ENCODE data around the gene SAMD4B. TPM values are rescaled to one million over a fixed set of nuclear protein-coding genes. Genes with fewer than 3 reads are reported as not detected.

Gene SAMD4B
- total RNA-seq, 2 experiments from 2014 or later, result 59.4 to 60.0 TPM

DNA sequence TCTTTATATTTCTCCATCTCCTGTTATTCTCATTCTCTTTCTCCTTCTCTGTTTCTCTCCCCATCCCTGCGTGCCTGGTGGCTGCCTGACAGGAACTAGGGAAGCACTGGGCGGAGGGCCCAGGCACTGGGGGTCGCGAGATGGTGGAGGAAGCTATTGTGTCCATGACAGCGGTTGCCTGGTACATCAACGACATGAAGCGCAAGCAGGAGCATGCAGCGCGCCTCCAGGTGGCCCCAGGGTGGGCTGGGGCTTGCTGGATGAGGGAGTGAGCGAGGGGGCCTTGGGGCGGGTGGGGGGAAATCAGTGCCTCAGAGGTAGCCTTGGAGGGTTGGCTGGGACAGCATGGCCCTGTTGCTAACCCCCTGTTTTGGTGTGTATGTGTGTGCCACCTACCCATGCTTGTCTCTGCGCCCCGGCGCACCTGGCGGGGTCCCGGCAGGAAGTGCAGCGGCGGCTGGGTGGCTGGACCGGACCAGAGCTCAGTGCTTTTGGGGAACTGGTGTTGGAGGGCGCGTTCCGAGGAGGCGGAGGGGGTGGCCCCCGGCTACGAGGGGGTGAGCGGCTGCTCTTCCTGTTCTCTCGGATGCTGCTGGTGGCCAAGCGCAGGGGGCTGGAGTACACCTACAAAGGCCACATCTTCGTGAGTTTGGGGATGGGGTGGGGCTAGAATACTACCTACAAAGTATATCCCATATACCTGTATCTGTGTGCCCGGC lies 75.4 kb downstream of the SAMD4B start:
- intact Hi-C loops (cut with micrococcal nuclease; ENCODE audit: unreplicated experiment), result no loop called here
- peaks cover 16% of the 10 kb centered on the region; the same call in 1 of the 2 replicates for H3K79me2 ChIP-seq (ENCODE audit: insufficient read depth, low read depth, low read length)
- ChIA-PET CTCF (ENCODE audit: unreplicated experiment) (no interaction called here), POLR2A (no interaction called here)
- no TSS peak for BruUV-seq (replicated peaks)
- H3K9me3 ChIP-seq (ENCODE audit: low read length), result no peaks in the 10 kb centered on the region
- no peaks in the 10 kb centered on the region for H3K9me2 ChIP-seq (ENCODE audit: insufficient read depth, low read length)
- H4K20me1 ChIP-seq (ENCODE audit: insufficient read depth, low read length), result no peaks in the 10 kb centered on the region
- H3K4me1 ChIP-seq (ENCODE audit: insufficient read depth, low read length, poor library complexity, severe bottlenecking), result peaks cover 12% of the 10 kb centered on the region
- H3K4me2 ChIP-seq (ENCODE audit: low read length), result no peak overlapping the region
- H3K27ac ChIP-seq (ENCODE audit: low read depth, low read length, poor library complexity, severe bottlenecking), result no peak overlapping the region
- no peak for DNase-seq (ENCODE audit: low spot score)
- TF ChIP-seq, protein P1, sequence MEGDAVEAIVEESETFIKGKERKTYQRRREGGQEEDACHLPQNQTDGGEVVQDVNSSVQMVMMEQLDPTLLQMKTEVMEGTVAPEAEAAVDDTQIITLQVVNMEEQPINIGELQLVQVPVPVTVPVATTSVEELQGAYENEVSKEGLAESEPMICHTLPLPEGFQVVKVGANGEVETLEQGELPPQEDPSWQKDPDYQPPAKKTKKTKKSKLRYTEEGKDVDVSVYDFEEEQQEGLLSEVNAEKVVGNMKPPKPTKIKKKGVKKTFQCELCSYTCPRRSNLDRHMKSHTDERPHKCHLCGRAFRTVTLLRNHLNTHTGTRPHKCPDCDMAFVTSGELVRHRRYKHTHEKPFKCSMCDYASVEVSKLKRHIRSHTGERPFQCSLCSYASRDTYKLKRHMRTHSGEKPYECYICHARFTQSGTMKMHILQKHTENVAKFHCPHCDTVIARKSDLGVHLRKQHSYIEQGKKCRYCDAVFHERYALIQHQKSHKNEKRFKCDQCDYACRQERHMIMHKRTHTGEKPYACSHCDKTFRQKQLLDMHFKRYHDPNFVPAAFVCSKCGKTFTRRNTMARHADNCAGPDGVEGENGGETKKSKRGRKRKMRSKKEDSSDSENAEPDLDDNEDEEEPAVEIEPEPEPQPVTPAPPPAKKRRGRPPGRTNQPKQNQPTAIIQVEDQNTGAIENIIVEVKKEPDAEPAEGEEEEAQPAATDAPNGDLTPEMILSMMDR (conservative IDR thresholded peaks at IDR 0.05; ENCODE audit: low read length), result no peak
- TF ChIP-seq EZH2phosphoT487 (IDR thresholded peaks at IDR 0.05; ENCODE audit: borderline replicate concordance, low read depth, low read length), result no peak
- peaks cover 43% of the 10 kb centered on the region for H3K36me3 ChIP-seq (ENCODE audit: insufficient read depth, low read length)
- H3K4me3 ChIP-seq (ENCODE audit: low read depth, low read length, poor library complexity, severe bottlenecking), result no peak overlapping the region
- no peak overlapping the region for H2AFZ ChIP-seq (ENCODE audit: low read length)

GRCh38 chr19:39419003-39419402 lies 76.8 kb downstream of the SAMD4B start:
- DNase-seq (ENCODE audit: low spot score), result no peak
- no peak overlapping the region for H2AFZ ChIP-seq (ENCODE audit: low read length)
- H3K36me3 ChIP-seq (ENCODE audit: insufficient read depth, low read length), result peaks cover 57% of the 10 kb centered on the region
- no peaks in the 10 kb centered on the region for H3K9me2 ChIP-seq (ENCODE audit: insufficient read depth, low read length)
- TF ChIP-seq, protein P1 (conservative IDR thresholded peaks at IDR 0.05; ENCODE audit: low read length), result no peak
- no peak for TF ChIP-seq EZH2phosphoT487 (IDR thresholded peaks at IDR 0.05; ENCODE audit: borderline replicate concordance, low read depth, low read length)
- H3K4me3 ChIP-seq (ENCODE audit: low read depth, low read length, poor library complexity, severe bottlenecking), result no peak overlapping the region
- H4K20me1 ChIP-seq (ENCODE audit: insufficient read depth, low read length), result no peaks in the 10 kb centered on the region
- peaks cover 7% of the 10 kb centered on the region for H3K4me1 ChIP-seq (ENCODE audit: insufficient read depth, low read length, poor library complexity, severe bottlenecking)
- H3K4me2 ChIP-seq (ENCODE audit: low read length), result no peak overlapping the region
- no peaks in the 10 kb centered on the region for H3K9me3 ChIP-seq (ENCODE audit: low read length)
- H3K27ac ChIP-seq (ENCODE audit: low read depth, low read length, poor library complexity, severe bottlenecking), result no peak overlapping the region
- BruUV-seq (replicated peaks), result no TSS peak
- intact Hi-C loops (cut with micrococcal nuclease; ENCODE audit: unreplicated experiment), result no loop called here
- POLR2A ChIA-PET, result interaction anchor here (0.7 kb wide), 1 partner anchor 996 kb away, joined by 3 read pairs; no protein-coding TSS in a partner anchor
- peaks cover 7% of the 10 kb centered on the region; the same call in 1 of the 2 replicates for H3K79me2 ChIP-seq (ENCODE audit: insufficient read depth, low read depth, low read length)
- CTCF ChIA-PET (ENCODE audit: unreplicated experiment), result no interaction called here

- intact Hi-C loops (cut with micrococcal nuclease; ENCODE audit: unreplicated experiment), result no loop called here
- DNase-seq (ENCODE audit: low spot score), result no peak
- Histone ChIP-seq H3K9me3 (ENCODE audit: low read length) (no peaks in the 10 kb centered on the region), H3K4me2 (ENCODE audit: low read length) (no peak overlapping the region), H3K4me3 (ENCODE audit: low read depth, low read length, poor library complexity, severe bottlenecking) (no peak overlapping the region), H2AFZ (ENCODE audit: low read length) (no peak overlapping the region), H3K27ac (ENCODE audit: low read depth, low read length, poor library complexity, severe bottlenecking) (no peak overlapping the region), H3K9me2 (ENCODE audit: insufficient read depth, low read length) (no peaks in the 10 kb centered on the region), H4K20me1 (ENCODE audit: insufficient read depth, low read length) (no peaks in the 10 kb centered on the region), H3K79me2 (ENCODE audit: insufficient read depth, low read depth, low read length) (no peaks in the 10 kb centered on the region), H3K4me1 (ENCODE audit: insufficient read depth, low read length, poor library complexity, severe bottlenecking) (no peaks in the 10 kb centered on the region), H3K36me3 (ENCODE audit: insufficient read depth, low read length) (peaks cover 59% of the 10 kb centered on the region)
- POLR2A ChIA-PET, result interaction anchor here (0.6 kb wide), 1 partner anchor 382 kb away, joined by 3 read pairs; no protein-coding TSS in a partner anchor
- TF ChIP-seq, protein P1 (conservative IDR thresholded peaks at IDR 0.05; ENCODE audit: low read length), result no peak
- no peak for TF ChIP-seq EZH2phosphoT487 (IDR thresholded peaks at IDR 0.05; ENCODE audit: borderline replicate concordance, low read depth, low read length)
- CTCF ChIA-PET (ENCODE audit: unreplicated experiment), result interaction anchor here (0.6 kb wide), 1 partner anchor 22 kb away, joined by 3 read pairs; no protein-coding TSS in a partner anchor
- no TSS peak for BruUV-seq (replicated peaks)
Observed at GRCh38 chr19:39420769-39421168, 78.5 kb downstream of the SAMD4B start.
